Posterior cingulate gyrus (tissue), 11 donors: ENCODE data around the gene EMILIN3.

Source experiments
- DNase-seq, 10 donors: peaks; one replicate each; pipeline versions ENCODE4 v3.0.0 to v3.0.0-alpha.2; 2020 to 2021; ENCODE audit warnings: mixed read lengths in 3 of 10
- intact Hi-C: fragments of 100-400 bp; cut with DNase I; formaldehyde crosslinking; loops from one replicate; pipeline ENCODE4 v1.15.1; 2023

The EMILIN3 gene, protein sequence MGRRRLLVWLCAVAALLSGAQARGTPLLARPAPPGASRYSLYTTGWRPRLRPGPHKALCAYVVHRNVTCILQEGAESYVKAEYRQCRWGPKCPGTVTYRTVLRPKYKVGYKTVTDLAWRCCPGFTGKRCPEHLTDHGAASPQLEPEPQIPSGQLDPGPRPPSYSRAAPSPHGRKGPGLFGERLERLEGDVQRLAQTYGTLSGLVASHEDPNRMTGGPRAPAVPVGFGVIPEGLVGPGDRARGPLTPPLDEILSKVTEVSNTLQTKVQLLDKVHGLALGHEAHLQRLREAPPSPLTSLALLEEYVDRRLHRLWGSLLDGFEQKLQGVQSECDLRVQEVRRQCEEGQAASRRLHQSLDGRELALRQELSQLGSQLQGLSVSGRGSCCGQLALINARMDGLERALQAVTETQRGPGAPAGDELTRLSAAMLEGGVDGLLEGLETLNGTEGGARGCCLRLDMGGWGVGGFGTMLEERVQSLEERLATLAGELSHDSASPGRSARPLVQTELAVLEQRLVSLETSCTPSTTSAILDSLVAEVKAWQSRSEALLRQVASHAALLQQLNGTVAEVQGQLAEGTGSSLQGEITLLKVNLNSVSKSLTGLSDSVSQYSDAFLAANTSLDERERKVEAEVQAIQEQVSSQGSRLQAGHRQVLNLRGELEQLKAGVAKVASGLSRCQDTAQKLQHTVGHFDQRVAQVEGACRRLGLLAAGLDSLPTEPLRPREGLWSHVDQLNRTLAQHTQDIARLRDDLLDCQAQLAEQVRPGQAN

GRCh38 chr20:41366546-41367392 is at the start of gene EMILIN3:
Gene EMILIN3, minus strand, starts transcription at chr20:41366818. Its CDS starts 184 bp downstream, at chr20:41366634.
- peak in 3 of 10 donors; percentile 48 to 73 (median 53) for DNase-seq
- intact Hi-C loops, result no loop called here

DNA sequence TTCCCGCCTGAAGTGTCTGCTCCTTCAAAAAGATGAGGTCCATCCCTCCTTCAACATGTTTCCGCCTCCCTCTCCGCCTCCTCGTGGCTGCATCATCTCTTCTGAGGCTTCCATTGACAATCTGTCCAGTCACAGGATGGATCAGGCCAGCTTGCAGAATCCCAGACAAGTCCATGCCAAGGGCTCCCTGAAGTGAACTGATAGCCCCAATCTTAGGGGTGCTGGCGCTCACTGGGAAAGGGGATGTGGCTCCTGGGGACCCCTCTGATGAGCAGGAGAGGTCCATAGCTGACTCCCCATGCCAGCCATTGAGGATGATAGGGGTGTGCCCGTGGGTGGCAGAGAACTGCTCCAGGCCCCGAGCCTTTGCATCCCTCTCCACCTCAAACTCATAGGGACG is 48.6 kb upstream of the EMILIN3 start:
- intact Hi-C loops, result no loop called here
- no peak for DNase-seq

DNA sequence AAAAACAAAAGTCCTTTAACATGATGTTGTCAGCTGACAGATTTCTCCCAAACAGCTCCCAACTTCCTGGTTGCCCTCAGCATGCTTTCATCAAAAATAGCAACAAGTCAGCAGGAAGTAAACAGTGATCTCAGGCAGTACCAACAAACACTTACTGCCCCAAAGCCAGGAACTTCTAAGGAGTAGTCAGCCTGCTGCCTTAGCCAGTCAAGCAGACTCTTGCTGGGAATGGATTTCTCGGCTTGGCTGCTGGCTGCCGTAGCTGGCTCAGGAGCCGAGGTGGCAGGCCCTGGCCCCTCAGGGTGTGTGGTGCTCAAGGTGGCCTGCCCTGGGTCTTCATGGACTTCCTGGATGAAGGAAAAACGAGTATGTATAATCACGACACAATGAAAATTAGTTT is 46.6 kb upstream of the EMILIN3 start:
- DNase-seq, result no peak
- intact Hi-C loops, result loop anchor here (5.0 kb wide), 2 partner anchors 71 to 241 kb away; partner anchors contain the start of gene LPIN3

- no peak for DNase-seq
- intact Hi-C loops, result loop anchor here (5.0 kb wide), 2 partner anchors 70 to 240 kb away; partner anchors contain the start of gene LPIN3
Observed at GRCh38 chr20:41412324-41413120, 45.9 kb upstream of the EMILIN3 start.

DNA sequence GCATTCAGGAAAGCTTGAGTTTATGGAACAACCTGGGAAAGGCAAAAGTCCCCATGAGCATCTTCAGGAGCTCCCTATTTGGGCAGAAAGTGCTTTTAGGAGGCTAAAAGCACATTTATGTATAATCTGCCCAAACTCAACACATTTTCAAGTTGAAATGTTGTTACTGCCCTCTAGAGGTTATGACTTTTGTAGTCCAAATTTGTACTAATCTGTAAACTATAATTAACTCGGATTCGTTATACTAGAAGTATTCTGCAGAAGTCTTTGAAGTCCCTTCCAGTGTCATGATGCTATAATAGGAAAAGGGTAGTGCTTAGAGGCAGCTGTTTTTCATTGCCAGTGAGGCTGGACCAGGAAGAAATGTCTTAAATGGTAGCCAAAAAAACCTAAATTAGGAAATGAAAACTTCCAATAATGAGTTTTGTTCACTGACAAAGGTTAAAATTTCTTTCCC is 44.8 kb upstream of the EMILIN3 start:
- intact Hi-C loops, result loop anchor here (5.0 kb wide), 2 partner anchors 69 to 239 kb away; partner anchors contain the start of gene LPIN3
- no peak for DNase-seq

DNA sequence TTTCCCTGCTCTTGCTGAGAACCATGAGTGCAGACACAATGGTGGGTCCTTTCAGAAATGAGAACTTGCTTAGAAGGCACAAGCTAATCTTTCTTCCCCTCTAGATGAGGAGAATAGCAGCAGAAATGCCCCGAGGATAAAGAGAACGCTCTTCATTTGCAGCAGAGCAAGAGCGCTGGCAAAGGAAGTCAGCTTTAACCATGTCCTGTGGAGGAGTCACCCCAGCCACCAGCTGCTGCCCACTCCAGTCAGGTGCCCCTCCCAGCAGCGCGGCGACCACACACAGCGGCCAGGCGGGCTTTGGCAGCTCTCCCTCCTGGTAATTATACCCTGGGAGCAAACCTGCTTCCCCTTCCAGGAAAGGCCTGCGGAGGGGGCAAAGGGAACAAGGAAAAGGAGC is 42.4 kb upstream of the EMILIN3 start:
- intact Hi-C loops, result no loop called here
- DNase-seq, result peak in 7 of 10 donors; percentile 31 to 91 (median 57)

GRCh38 chr20:41408156-41408794 is 41.7 kb upstream of the EMILIN3 start:
- intact Hi-C loops, result no loop called here
- DNase-seq, result peak in 1 of 10 donors; percentile 71

DNA sequence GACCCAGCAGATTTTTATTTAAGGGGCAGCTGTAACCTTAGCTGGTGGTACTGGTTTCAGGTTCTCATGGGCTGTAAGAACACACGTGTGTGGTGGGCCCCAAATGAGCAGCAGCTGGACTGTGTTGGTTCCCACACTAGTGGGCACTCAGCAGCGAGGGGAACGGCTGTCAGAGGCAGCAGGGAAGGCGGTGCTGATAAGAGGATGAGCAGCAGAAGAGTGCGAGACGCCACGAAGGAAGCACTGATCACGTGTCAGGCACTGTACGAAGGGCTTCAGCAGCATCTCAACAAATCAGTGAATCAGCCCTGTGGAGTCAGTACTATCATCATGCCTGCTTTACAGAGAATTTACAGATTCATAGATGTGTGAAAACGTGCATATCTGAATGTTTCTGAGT is 41.0 kb upstream of the EMILIN3 start:
- intact Hi-C loops, result no loop called here
- DNase-seq, result peak in 4 of 10 donors; percentile 23 to 87 (median 34)

- peak in 1 of 10 donors; percentile 59 for DNase-seq
- intact Hi-C loops, result no loop called here
Observed at GRCh38 chr20:41406896-41407444, 40.4 kb upstream of the EMILIN3 start.

DNA sequence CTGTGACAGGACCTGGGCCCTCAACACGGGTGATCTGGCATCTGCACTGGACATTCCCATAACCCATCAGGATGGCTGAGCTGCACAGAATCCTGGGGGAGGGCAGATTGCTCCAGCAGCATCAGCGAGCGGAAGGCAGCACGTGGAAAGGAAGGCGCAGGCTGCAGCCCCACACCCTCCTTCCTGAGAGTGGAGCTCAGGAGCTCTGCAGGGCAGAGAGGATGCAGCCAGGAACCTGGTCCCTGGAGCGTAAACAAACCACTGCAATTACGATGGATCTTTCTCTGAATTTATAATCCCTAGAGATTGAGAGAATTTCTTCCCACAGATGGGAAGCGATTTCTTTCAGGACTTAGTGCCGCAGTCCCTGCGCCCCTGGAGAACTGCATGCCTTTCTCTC is 39.7 kb upstream of the EMILIN3 start:
- no peak for DNase-seq
- intact Hi-C loops, result no loop called here

GRCh38 chr20:41405436-41405835 is 38.8 kb upstream of the EMILIN3 start:
- intact Hi-C loops, result no loop called here
- DNase-seq, result no peak

- no peak for DNase-seq
- intact Hi-C loops, result no loop called here
Observed at GRCh38 chr20:41403604-41404003, 37.0 kb upstream of the EMILIN3 start.

DNA sequence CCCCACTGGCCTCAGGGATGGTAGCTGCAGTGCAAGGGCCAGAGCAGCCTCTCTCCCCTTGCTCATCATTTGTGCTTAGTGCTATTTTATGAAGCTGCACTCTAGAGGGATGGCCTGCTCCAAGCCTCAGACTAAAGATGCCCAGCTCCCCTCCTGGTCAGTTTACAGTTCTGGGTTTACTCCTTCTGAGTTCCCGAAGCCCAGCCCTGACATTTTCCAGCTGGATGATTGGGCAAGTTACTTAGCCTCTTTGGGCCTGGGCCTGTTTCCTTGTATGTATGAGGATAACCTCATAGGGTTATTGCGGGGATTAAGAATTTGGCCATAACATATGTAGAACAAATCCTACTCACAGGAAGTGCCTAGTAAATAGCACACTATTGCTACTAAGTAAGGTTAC is 31.8 kb upstream of the EMILIN3 start:
- intact Hi-C loops, result no loop called here
- DNase-seq, result no peak

DNA sequence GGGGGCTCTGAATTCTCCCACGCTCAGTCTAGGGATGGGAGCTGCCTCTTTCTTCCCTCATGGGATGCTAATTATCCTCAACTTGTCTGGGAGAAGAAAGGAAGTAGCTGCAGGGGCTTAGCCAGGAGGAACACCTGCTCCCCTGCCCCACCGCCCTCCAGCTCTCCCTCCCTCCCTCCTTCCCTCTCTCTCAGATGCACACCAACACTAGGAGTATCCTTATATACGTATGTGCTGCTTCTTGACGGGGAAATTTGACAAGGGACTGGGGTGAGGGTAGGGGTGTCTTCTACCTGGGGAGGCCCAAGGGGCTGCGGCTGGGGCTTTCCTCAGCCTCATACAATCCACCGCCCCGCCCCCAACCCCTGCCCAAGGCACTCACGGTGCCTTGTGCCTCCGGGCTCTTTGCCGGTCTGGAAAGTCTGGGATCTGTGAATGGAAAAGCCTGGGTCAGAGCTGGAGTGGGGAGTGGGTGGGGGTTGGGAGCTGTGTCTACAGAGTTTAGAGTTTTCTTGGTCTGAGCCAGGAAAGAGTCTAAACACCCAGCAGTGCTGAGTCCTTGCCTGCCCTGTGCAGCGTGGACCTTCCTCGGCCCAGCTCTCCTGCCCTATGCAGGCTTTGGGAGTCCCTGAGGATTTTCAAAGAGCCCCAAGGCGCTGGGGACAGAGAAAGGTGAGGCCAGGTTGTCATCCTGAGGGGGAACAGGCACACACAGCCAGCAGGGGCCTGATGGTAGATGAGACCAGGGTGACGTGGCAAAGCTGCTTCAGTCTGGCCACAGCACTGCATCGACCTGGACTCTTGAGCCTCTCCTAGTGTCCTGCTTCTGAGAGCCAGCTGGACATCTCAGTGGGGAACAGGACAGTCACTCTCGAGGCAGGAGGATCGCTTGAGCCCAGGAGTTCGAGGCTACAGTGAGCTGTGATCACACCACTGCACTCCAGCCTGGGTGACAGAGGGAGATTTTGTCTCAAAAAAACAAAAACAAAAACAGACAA is 29.3 kb upstream of the EMILIN3 start:
- intact Hi-C loops, result no loop called here
- peak in 1 of 10 donors; percentile 66 for DNase-seq

DNA sequence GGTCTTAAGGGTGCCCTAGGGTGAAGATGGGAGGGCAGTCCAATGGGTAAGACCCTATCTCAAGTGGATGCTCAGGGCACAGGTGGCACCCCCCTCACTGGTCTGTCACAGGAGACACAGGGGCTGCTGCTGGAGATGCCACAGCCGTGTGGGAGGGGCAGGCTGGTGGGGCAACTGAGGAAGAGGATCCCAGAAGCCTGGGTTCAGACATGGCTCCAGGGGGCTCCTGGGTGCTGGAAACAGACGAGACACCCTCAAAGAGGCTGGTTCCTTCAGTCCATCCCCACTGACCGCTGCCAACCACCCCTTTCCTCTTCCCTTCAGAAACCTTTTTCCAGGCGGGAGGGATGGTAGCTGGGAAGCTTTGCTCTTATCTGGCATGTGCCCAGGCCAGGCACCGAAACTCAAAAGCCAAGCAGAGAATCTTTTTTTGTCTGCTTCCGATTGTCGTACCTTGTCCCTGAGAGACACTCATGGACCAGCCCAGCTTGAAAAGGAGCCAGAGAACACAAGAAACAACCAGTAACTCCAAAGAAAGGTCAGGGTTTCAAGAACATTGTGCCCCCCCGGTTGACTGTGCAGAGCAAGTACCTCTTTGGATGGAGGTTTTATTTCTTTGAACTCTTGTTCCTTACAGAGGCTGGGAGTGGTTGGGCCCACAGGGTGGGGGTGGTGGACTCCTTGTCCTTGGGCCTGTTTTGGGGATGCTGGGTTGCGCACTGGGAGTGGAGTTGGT is 28.5 kb upstream of the EMILIN3 start:
- peak in 4 of 10 donors; percentile 23 to 85 (median 66) for DNase-seq
- intact Hi-C loops, result no loop called here

DNA sequence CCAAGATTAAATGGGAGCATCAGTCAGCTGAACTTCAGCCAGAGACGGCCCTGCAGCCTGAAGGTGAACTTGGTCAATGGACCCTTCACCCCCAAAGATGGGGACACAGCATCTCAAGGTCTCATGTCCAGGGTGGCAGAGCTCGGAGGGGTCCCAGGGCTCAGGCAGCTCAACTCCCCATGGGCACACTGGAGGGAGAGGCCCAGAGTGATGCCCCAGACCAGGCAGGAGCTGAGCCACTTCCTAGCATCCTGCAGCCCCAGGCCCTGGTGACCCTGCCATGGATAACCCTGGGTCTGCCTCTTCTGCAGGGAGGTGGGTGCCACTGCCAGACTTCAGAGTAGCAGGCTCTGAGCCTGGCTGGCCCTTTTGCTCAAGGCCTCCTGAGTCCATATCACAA is 27.5 kb upstream of the EMILIN3 start:
- DNase-seq, result peak in 1 of 10 donors; percentile 64
- intact Hi-C loops, result no loop called here

- DNase-seq, result peak in 8 of 10 donors; percentile 57 to 92 (median 64)
- intact Hi-C loops, result no loop called here
Observed at GRCh38 chr20:41393705-41394066, 27.1 kb upstream of the EMILIN3 start.
